CD14-positive monocyte (primary cell): Measurements from ENCODE around the gene FNDC11. TPM values are rescaled to one million over a fixed set of nuclear protein-coding genes. Genes with fewer than 3 reads are reported as not detected.
A peak's percentile ranks its signal among the peaks of the same experiment; 100 is the strongest.

ENCODE experiments used
- DNase-seq, 3 donors: peaks; one replicate each; pipeline ENCODE4 v3.0.0-alpha.2; 2011 to 2022
- H2AFZ ChIP-seq: 2 replicates; pipeline ENCODE4 v1.6.0; 2012; ENCODE audit warnings: mild to moderate bottlenecking, low read depth, low read length, inconsistent platforms; ENCODE audit not compliant: insufficient read depth, poor library complexity, severe bottlenecking
- H3K27ac ChIP-seq, 2 donors: 1 replicate in 1 of 2; 2 replicates in 1 of 2; pipeline ENCODE4 v1.5.1; 2012 to 2013; ENCODE audit warnings: low read length in 2 of 2, control low read depth in 1 of 2, inconsistent platforms in 1 of 2, low read depth in 1 of 2, mild to moderate bottlenecking in 1 of 2
- H3K27me3 ChIP-seq, 2 donors: one replicate each; pipeline versions ENCODE4 v1.6.0 to v1.6.1; 2011 to 2013; ENCODE audit warnings: low read length in 2 of 2; ENCODE audit not compliant: control insufficient read depth in 2 of 2, insufficient read depth in 2 of 2
- H3K36me3 ChIP-seq, 2 donors: replicated peaks in 1 of 2; 1 replicate in 1 of 2; 2 replicates in 1 of 2; pipeline versions ENCODE4 v1.5.1 to v1.6.1; 2012 to 2013; ENCODE audit warnings: low read length in 2 of 2, control low read depth in 1 of 2, inconsistent platforms in 1 of 2, mild to moderate bottlenecking in 1 of 2; ENCODE audit not compliant: insufficient read depth in 2 of 2, control insufficient read depth in 1 of 2
- H3K4me1 ChIP-seq, 2 donors: 1 replicate in 1 of 2; 2 replicates in 1 of 2; pipeline versions ENCODE4 v1.5.1 to v1.6.1; 2012 to 2013; ENCODE audit warnings: low read length in 2 of 2, control low read depth in 1 of 2, inconsistent platforms in 1 of 2, mild to moderate bottlenecking in 1 of 2, moderate library complexity in 1 of 2; ENCODE audit not compliant: insufficient read depth in 2 of 2, control insufficient read depth in 1 of 2
- H3K4me2 ChIP-seq: replicated peaks from 2 replicates; pipeline ENCODE3; 2012; ENCODE audit warnings: low read length, moderate library complexity, mild to moderate bottlenecking; ENCODE audit not compliant: poor library complexity, severe bottlenecking; ENCODE audit errors: extremely low read depth
- H3K4me3 ChIP-seq, 3 experiments: fragments of 200-600 bp in 1 of 3; sonication (generic) in 1 of 3; replicated peaks in 1 of 3; 1 replicate in 2 of 3; 2 replicates in 1 of 3; pipeline ENCODE4 v1.5.1; 2011 to 2013; ENCODE audit warnings: low read length in 3 of 3, mild to moderate bottlenecking in 3 of 3, control low read depth in 2 of 3, low read depth in 2 of 3, inconsistent platforms in 1 of 3, moderate library complexity in 1 of 3
- H3K79me2 ChIP-seq: 2 replicates; pipeline ENCODE4 v1.6.0; 2012; ENCODE audit warnings: mild to moderate bottlenecking, control low read depth, inconsistent platforms, low read length, moderate library complexity; ENCODE audit not compliant: insufficient read depth
- H3K9ac ChIP-seq: 2 replicates; pipeline ENCODE4 v1.6.0; 2017; ENCODE audit warnings: low read length, mild to moderate bottlenecking; ENCODE audit not compliant: insufficient read depth, poor library complexity, severe bottlenecking
- H3K9me3 ChIP-seq, 2 donors: replicated peaks in 1 of 2; 1 replicate in 1 of 2; 2 replicates in 1 of 2; pipeline versions ENCODE4 v1.5.1 to v1.6.1; 2012 to 2013; ENCODE audit warnings: low read length in 2 of 2, control low read depth in 1 of 2; ENCODE audit not compliant: control insufficient read depth in 1 of 2, insufficient read depth in 1 of 2
- H4K20me1 ChIP-seq: 2 replicates; pipeline ENCODE4 v1.6.0; 2012; ENCODE audit warnings: mild to moderate bottlenecking, low read length, control low read depth, moderate library complexity; ENCODE audit not compliant: insufficient read depth
- H3K27ac Mint-ChIP-seq, 7 donors: one replicate each; pipeline ENCODE4 v1.8.0; 2020; ENCODE audit warnings: mild to moderate bottlenecking in 7 of 7, mixed read lengths in 7 of 7, moderate library complexity in 6 of 7, inconsistent platforms in 2 of 7
- H3K27me3 Mint-ChIP-seq, 3 donors: one replicate each; pipeline ENCODE4 v1.8.0; 2021 to 2022; ENCODE audit warnings: low read depth in 3 of 3, mild to moderate bottlenecking in 3 of 3, mixed read lengths in 3 of 3, moderate library complexity in 3 of 3, inconsistent platforms in 1 of 3
- H3K36me3 Mint-ChIP-seq, 2 donors: one replicate each; pipeline ENCODE4 v1.8.0; 2020; ENCODE audit warnings: mixed read lengths in 2 of 2, inconsistent platforms in 1 of 2, mild to moderate bottlenecking in 1 of 2
- H3K4me1 Mint-ChIP-seq: one replicate; pipeline ENCODE4 v1.8.0; 2020; ENCODE audit warnings: mild to moderate bottlenecking, mixed read lengths
- H3K4me3 Mint-ChIP-seq, 2 donors: one replicate each; pipeline ENCODE4 v1.8.0; 2020; ENCODE audit warnings: mild to moderate bottlenecking in 2 of 2, mixed read lengths in 2 of 2, moderate library complexity in 1 of 2
- H3K9me3 Mint-ChIP-seq, 7 donors: one replicate each; pipeline ENCODE4 v1.8.0; 2020 to 2022; ENCODE audit warnings: mixed read lengths in 7 of 7, mild to moderate bottlenecking in 6 of 7, moderate library complexity in 6 of 7, inconsistent platforms in 2 of 7
- WGBS: methylation state at CpG from one replicate; pipeline ENCODE4 v1.1.5; 2013; ENCODE audit warnings: missing lambda C conversion rate; ENCODE audit not compliant: insufficient coverage; 5-methylcytosine and 5-hydroxymethylcytosine counted together
- intact Hi-C, 2 donors: fragments of 100-400 bp; cut with micrococcal nuclease; formaldehyde crosslinking; loops; one replicate each; pipeline versions ENCODE4 v1.15.0 to v1.15.1; 2023
- polyA plus RNA-seq, 3 donors: library from polyadenylated mRNA; depleted of rRNA in 1 of 3; unstranded in 2 of 3; stranded (reverse) in 1 of 3; fragments of 300-500 nt in 2 of 3; fragments of >200 nt in 1 of 3; fragmentation: Illumina TruSeq in 2 of 3; gene quantifications; 1 replicate in 2 of 3; 2 replicates in 1 of 3; pipeline ENCODE4 v1.2.3, GENCODE V29; 2012 to 2021
- TF ChIP-seq, protein P1 (sequence below): fragments of 200-600 bp; IDR thresholded peaks from one replicate; pipeline ENCODE4 v1.8.0; 2022; ENCODE audit warnings: antibody characterized with exemption, mild to moderate bottlenecking

Gene FNDC11
- polyA plus RNA-seq, 3 donors = 0.23 TPM; not detected in 2

DNA sequence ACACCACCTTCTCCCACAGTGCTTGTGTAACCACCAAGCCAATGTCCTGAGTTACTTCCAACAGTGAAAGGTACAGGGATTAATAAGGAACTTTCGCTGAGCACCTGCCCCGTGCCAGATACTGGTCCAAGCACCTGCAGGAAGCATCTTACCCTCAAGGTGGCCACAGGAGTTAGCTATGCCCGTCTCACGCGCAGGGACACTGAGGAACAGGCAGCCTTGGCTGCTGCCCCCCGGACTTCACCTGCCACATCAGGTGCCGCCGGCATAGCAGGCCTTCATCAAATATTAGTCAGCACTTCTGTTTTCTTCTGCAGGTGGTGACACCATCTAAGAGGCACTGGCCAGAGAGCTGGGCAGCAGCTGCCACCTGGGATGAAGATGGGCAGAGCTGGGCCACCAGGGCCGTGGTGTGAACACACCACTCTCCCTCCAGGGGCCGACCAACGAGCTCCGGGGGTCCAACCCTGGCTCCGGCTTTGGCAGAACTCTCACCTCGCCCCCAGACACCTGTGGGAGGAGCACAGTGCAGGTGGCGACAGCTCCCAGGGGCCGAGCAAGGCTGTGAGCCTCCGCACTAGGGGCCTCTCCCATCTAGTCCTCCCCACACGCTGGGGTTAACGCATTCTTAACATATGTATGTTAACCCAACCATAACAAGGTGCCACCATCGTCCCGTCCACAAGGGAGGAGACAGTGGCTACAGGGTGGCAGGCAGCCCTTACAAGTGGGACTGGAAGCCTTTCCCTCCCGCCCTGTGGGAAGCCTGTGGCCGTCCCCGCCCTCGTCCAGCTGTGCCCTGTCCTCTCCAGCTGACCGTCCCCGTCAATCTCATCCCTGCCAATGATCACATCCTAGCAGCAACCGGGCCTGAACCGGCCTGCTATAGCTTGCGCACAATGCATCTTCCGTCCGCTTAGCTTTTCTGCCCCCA lies 36.3 kb upstream of the FNDC11 start:
- H3K4me3 Mint-ChIP-seq = peak overlapping the region in 1 of 2 donors; percentile 43
- Histone ChIP-seq H4K20me1 (peaks cover 12% of the 10 kb centered on the region), H3K27ac (no peak overlapping the region), H2AFZ (no peak overlapping the region), H3K4me3 (no peak overlapping the region), H3K4me1 (peaks cover 16 to 25% of the 10 kb centered on the region in 2 donors), H3K79me2 (peaks cover 7% of the 10 kb centered on the region), H3K4me2 (no peak overlapping the region), H3K36me3 (no peaks in the 10 kb centered on the region), H3K27me3 (peaks cover 0 to 23% of the 10 kb centered on the region in 2 donors), H3K9ac (no peak overlapping the region), H3K9me3 (peaks cover 7 to 12% of the 10 kb centered on the region in 2 donors)
- TF ChIP-seq, protein P1, sequence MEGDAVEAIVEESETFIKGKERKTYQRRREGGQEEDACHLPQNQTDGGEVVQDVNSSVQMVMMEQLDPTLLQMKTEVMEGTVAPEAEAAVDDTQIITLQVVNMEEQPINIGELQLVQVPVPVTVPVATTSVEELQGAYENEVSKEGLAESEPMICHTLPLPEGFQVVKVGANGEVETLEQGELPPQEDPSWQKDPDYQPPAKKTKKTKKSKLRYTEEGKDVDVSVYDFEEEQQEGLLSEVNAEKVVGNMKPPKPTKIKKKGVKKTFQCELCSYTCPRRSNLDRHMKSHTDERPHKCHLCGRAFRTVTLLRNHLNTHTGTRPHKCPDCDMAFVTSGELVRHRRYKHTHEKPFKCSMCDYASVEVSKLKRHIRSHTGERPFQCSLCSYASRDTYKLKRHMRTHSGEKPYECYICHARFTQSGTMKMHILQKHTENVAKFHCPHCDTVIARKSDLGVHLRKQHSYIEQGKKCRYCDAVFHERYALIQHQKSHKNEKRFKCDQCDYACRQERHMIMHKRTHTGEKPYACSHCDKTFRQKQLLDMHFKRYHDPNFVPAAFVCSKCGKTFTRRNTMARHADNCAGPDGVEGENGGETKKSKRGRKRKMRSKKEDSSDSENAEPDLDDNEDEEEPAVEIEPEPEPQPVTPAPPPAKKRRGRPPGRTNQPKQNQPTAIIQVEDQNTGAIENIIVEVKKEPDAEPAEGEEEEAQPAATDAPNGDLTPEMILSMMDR = no peak
- peaks cover 8 to 30% (median 24%) of the 10 kb centered on the region in 7 donors for H3K9me3 Mint-ChIP-seq
- H3K36me3 Mint-ChIP-seq = peaks cover 6 to 7% of the 10 kb centered on the region in 2 donors
- H3K27me3 Mint-ChIP-seq = peaks cover 28 to 55% (median 35%) of the 10 kb centered on the region in 3 donors
- 92% methylated on average over 28 of the region's 32 CpGs for WGBS
- intact Hi-C loops = no loop called here
- H3K27ac Mint-ChIP-seq = no peak overlapping the region
- peaks cover 14% of the 10 kb centered on the region for H3K4me1 Mint-ChIP-seq
- no peak for DNase-seq

DNA sequence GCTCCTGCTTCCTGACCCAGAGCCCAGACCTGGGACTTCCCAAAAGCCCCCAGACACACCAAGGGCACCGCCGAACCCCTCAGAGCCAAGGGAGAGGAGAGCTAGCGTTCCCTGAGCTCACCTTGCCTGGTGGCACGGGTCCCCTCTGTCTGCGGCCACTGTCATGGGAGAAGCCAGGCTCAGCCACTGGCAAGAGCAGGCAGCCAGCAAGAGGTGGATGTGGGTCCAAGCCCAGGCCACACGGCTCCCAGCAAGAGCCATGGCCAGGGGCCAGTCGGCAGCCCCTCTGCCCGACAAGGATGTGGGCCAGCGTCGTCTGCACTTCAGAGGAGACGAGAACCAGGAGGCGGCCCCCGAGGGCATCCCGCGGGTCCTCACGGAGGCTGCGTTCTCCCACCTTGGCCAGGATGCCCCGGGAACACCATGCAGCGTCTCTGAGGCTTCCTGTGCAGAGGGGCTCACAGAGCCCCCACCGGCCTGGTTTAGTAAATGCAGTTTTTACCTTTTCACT lies 35.6 kb upstream of the FNDC11 start:
- Histone ChIP-seq H3K4me1 (peaks cover 16 to 25% of the 10 kb centered on the region in 2 donors), H3K27ac (no peak overlapping the region), H3K9ac (no peak overlapping the region), H3K4me2 (no peak overlapping the region), H4K20me1 (peaks cover 13% of the 10 kb centered on the region), H3K79me2 (peaks cover 7% of the 10 kb centered on the region), H3K36me3 (no peaks in the 10 kb centered on the region), H3K9me3 (peaks cover 11 to 18% of the 10 kb centered on the region in 2 donors), H3K27me3 (peaks cover 0 to 23% of the 10 kb centered on the region in 2 donors), H3K4me3 (no peak overlapping the region), H2AFZ (no peak overlapping the region)
- H3K27ac Mint-ChIP-seq = no peak overlapping the region
- TF ChIP-seq, protein P1 = no peak
- peak overlapping the region; percentile 4 to 80 for H3K4me3 Mint-ChIP-seq
- DNase-seq = no peak
- 92% methylated on average over 15 of the region's 20 CpGs for WGBS
- intact Hi-C loops = no loop called here
- peaks cover 15% of the 10 kb centered on the region for H3K4me1 Mint-ChIP-seq
- H3K27me3 Mint-ChIP-seq = peaks cover 23 to 47% (median 33%) of the 10 kb centered on the region in 3 donors
- H3K9me3 Mint-ChIP-seq = peaks cover 12 to 32% (median 28%) of the 10 kb centered on the region in 7 donors
- peaks cover 10 to 15% of the 10 kb centered on the region in 2 donors for H3K36me3 Mint-ChIP-seq
